ENCODE data around the gene SETD2.

The SETD2 gene

GRCh38 chr3:46985588-46985987 is 178.3 kb downstream of the SETD2 start:
- no peak for DNase-seq (ENCODE audit: low spot score)

- no peak for DNase-seq (ENCODE audit: low spot score)
Observed at GRCh38 chr3:46984591-46985459, 179.1 kb downstream of the SETD2 start.

- DNase-seq (ENCODE audit: low spot score), result no peak
Observed at GRCh38 chr3:46982546-46982945, 181.4 kb downstream of the SETD2 start.

- DNase-seq (ENCODE audit: low spot score), result no peak
Observed at GRCh38 chr3:46981932-46982471, 181.9 kb downstream of the SETD2 start.

GRCh38 chr3:46979958-46980497 is 183.9 kb downstream of the SETD2 start:
- no peak for DNase-seq (ENCODE audit: low spot score)

- DNase-seq (ENCODE audit: low spot score), result peak; percentile 91
Observed at GRCh38 chr3:46978985-46979944, 184.6 kb downstream of the SETD2 start, which contains the start of gene NBEAL2. Gene NBEAL2, plus strand, starts transcription at chr3:46979666. Its CDS starts 196 bp downstream, at chr3:46979862.

GRCh38 chr3:46978381-46978780 is 185.5 kb downstream of the SETD2 start:
- DNase-seq (ENCODE audit: low spot score), result no peak

- no peak for DNase-seq (ENCODE audit: low spot score)
Observed at GRCh38 chr3:46977811-46978195, 186.1 kb downstream of the SETD2 start.

GRCh38 chr3:46976326-46977190 is 187.4 kb downstream of the SETD2 start, which contains the start of gene CCDC12:
Gene CCDC12, minus strand, starts transcription at chr3:46976745. Its CDS starts 13 bp downstream, at chr3:46976732.
- peak; percentile 98 for DNase-seq (ENCODE audit: low spot score)

GRCh38 chr3:46974421-46975171 is 189.3 kb downstream of the SETD2 start:
- no peak for DNase-seq (ENCODE audit: low spot score)

GRCh38 chr3:46972396-46972795 is 191.5 kb downstream of the SETD2 start:
- no peak for DNase-seq (ENCODE audit: low spot score)

GRCh38 chr3:46971742-46972141 is 192.2 kb downstream of the SETD2 start:
- no peak for DNase-seq (ENCODE audit: low spot score)

GRCh38 chr3:46971151-46971550 is 192.8 kb downstream of the SETD2 start:
- no peak for DNase-seq (ENCODE audit: low spot score)

GRCh38 chr3:46970391-46971091 is 193.4 kb downstream of the SETD2 start:
- DNase-seq (ENCODE audit: low spot score), result no peak

- DNase-seq (ENCODE audit: low spot score), result no peak
Observed at GRCh38 chr3:46968783-46969428, 195.0 kb downstream of the SETD2 start.

GRCh38 chr3:46966811-46967210 is 197.1 kb downstream of the SETD2 start:
- DNase-seq (ENCODE audit: low spot score), result no peak
